Neural progenitor cell (in vitro differentiated cells): Measurements from ENCODE around the gene PAPLN. TPM values are rescaled to one million over a fixed set of nuclear protein-coding genes. Genes with fewer than 3 reads are reported as not detected.
"Not testable (repeated sequence)": the region's sequence is repeated elsewhere in the genome, so short reads cannot be mapped to it uniquely, and the experiment has no call there.

Experiments
- DNase-seq: peaks from one replicate; pipeline ENCODE4 v3.0.0-alpha.2; 2016; ENCODE audit warnings: low spot score
- H2AFZ ChIP-seq: fragments of 200-600 bp; sonication (generic); replicated peaks from 2 replicates; pipeline ENCODE4 v1.6.1; 2016; ENCODE audit warnings: antibody characterized with exemption
- H3F3A ChIP-seq: fragments of 200-600 bp; sonication (generic); 2 replicates; pipeline ENCODE4 v1.6.1; 2016; ENCODE audit warnings: antibody characterized with exemption, low read depth
- H3K27ac ChIP-seq: fragments of 200-600 bp; sonication (generic); 2 replicates; pipeline ENCODE4 v1.5.1; 2016; ENCODE audit warnings: mild to moderate bottlenecking
- H3K27me3 ChIP-seq: fragments of 200-600 bp; sonication (generic); 2 replicates; pipeline ENCODE4 v1.6.1; 2016; ENCODE audit warnings: mild to moderate bottlenecking, moderate library complexity
- H3K36me3 ChIP-seq: fragments of 200-600 bp; sonication (generic); 2 replicates; pipeline ENCODE4 v1.5.1; 2016
- H3K4me1 ChIP-seq: fragments of 200-600 bp; sonication (generic); 2 replicates; pipeline ENCODE4 v1.6.1; 2016; ENCODE audit warnings: mixed run types
- H3K4me2 ChIP-seq: fragments of 200-600 bp; sonication (generic); 2 replicates; pipeline ENCODE4 v1.6.1; 2016
- H3K4me3 ChIP-seq: fragments of 200-600 bp; sonication (generic); 2 replicates; pipeline ENCODE4 v1.5.1; 2016
- H3K79me2 ChIP-seq: fragments of 200-600 bp; sonication (generic); 2 replicates; pipeline ENCODE4 v1.6.1; 2016; ENCODE audit warnings: low read depth
- H3K9ac ChIP-seq: fragments of 200-600 bp; sonication (generic); 2 replicates; pipeline ENCODE4 v1.6.1; 2016
- H3K9me3 ChIP-seq: fragments of 200-600 bp; sonication (generic); 2 replicates; pipeline ENCODE4 v1.5.1; 2016; ENCODE audit warnings: low read depth
- H4K20me1 ChIP-seq: fragments of 200-600 bp; sonication (generic); 2 replicates; pipeline ENCODE4 v1.6.1; 2016; ENCODE audit warnings: low read depth
- H3K27ac Mint-ChIP-seq: 3 replicates; pipeline ENCODE4 v1.8.0; 2021; ENCODE audit warnings: mixed read lengths
- H3K27me3 Mint-ChIP-seq: 2 replicates; pipeline ENCODE4 v1.8.0; 2022; ENCODE audit warnings: low read depth, mild to moderate bottlenecking, inconsistent platforms, moderate library complexity, mixed read lengths; ENCODE audit not compliant: insufficient read depth
- H3K36me3 Mint-ChIP-seq: 3 replicates; pipeline ENCODE4 v1.8.0; 2021; ENCODE audit warnings: mixed read lengths
- H3K4me1 Mint-ChIP-seq: 3 replicates; pipeline ENCODE4 v1.8.0; 2021; ENCODE audit warnings: mixed read lengths
- H3K4me3 Mint-ChIP-seq: 3 replicates; pipeline ENCODE4 v1.8.0; 2021; ENCODE audit warnings: mild to moderate bottlenecking, moderate library complexity, mixed read lengths
- H3K9me3 Mint-ChIP-seq: 3 replicates; pipeline ENCODE4 v1.8.0; 2020; ENCODE audit warnings: mixed read lengths
- EZH2 ChIP-seq: fragments of 200-600 bp; sonication (generic); IDR thresholded peaks from 2 replicates; pipeline ENCODE4 v1.6.1; 2017; ENCODE audit warnings: antibody characterized with exemption, mild to moderate bottlenecking, moderate library complexity
- EZH2phosphoT487 ChIP-seq: fragments of 200-600 bp; sonication (generic); IDR thresholded peaks from 2 replicates; pipeline ENCODE4 v1.6.1; 2017; ENCODE audit warnings: antibody characterized with exemption
- total RNA-seq: library from RNA; depleted of rRNA; stranded (reverse); fragments of >200 nt; gene quantifications from 2 replicates; pipeline ENCODE4 v1.2.3, GENCODE V29; 2015; ENCODE audit warnings: low replicate concordance
- TF ChIP-seq, protein P1 (sequence below): fragments of 200-600 bp; sonication (generic); IDR thresholded peaks from 2 replicates; pipeline ENCODE4 v1.5.1; 2017; ENCODE audit warnings: antibody characterized with exemption, mild to moderate bottlenecking

PAPLN gene
- total RNA-seq, 1 donor from 2014 or later, result 17.3 TPM

DNA sequence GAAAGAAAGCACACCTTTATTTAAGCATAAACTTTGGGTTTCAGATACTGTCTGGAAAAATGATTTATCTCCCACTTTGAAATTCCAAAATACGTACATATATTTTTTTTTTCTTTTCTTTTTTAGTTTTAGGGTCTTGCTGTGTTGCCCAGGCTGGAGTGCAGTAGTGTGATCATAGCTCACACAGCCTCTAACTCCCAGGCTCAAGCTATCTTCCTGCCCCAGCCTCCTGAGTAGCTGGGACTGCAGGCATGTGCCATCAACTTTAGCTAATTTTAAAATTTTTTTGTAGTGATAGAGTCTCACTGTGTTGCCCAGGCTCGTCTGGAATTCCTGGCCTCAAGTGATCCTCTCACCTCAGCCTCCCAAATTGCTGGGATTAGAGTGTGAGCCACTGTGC, 45.9 kb upstream of the PAPLN start:
- no peaks in the 10 kb centered on the region for H4K20me1 ChIP-seq
- no peak overlapping the region for H3K27ac ChIP-seq
- H3K4me2 ChIP-seq, result no peak overlapping the region
- TF ChIP-seq EZH2phosphoT487, result no peak
- TF ChIP-seq, protein P1, sequence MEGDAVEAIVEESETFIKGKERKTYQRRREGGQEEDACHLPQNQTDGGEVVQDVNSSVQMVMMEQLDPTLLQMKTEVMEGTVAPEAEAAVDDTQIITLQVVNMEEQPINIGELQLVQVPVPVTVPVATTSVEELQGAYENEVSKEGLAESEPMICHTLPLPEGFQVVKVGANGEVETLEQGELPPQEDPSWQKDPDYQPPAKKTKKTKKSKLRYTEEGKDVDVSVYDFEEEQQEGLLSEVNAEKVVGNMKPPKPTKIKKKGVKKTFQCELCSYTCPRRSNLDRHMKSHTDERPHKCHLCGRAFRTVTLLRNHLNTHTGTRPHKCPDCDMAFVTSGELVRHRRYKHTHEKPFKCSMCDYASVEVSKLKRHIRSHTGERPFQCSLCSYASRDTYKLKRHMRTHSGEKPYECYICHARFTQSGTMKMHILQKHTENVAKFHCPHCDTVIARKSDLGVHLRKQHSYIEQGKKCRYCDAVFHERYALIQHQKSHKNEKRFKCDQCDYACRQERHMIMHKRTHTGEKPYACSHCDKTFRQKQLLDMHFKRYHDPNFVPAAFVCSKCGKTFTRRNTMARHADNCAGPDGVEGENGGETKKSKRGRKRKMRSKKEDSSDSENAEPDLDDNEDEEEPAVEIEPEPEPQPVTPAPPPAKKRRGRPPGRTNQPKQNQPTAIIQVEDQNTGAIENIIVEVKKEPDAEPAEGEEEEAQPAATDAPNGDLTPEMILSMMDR, result no peak
- no peak for TF ChIP-seq EZH2
- H2AFZ ChIP-seq, result no peak overlapping the region
- H3K4me1 Mint-ChIP-seq, result no peaks in the 10 kb centered on the region
- H3K79me2 ChIP-seq, result no peaks in the 10 kb centered on the region
- H3K4me1 ChIP-seq, result no peaks in the 10 kb centered on the region
- no peaks in the 10 kb centered on the region for H3K9me3 Mint-ChIP-seq
- H3K27ac Mint-ChIP-seq, result no peak overlapping the region
- H3K36me3 Mint-ChIP-seq, result peaks cover 27% of the 10 kb centered on the region
- no peak overlapping the region for H3K4me3 Mint-ChIP-seq
- no peaks in the 10 kb centered on the region for H3K9me3 ChIP-seq
- DNase-seq, result no peak
- no peak overlapping the region for H3K9ac ChIP-seq
- no peaks in the 10 kb centered on the region for H3K27me3 Mint-ChIP-seq
- peaks cover 19% of the 10 kb centered on the region for H3K36me3 ChIP-seq
- no peak overlapping the region for H3K4me3 ChIP-seq
- H3K27me3 ChIP-seq, result no peaks in the 10 kb centered on the region
- H3F3A ChIP-seq, result no peaks in the 10 kb centered on the region

DNA sequence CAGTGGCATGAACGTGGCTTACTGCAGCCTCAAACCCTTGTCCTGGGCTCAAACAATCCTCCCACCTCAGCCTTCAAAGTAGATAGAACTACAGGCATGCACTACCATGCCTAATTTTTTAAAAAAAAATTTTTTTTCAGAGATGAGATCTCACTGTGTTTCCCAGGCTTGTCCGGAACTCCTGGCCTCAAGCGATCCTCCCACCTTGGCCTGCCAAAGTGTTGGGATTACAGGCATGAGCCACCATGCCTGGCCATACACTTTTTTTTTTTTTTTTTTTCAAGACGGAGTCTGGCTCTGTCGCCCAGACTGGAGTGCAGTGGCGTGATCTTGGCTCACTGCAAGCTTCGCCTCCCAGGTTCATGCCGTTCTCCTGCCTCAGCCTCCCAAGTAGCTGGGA, 43.0 kb upstream of the PAPLN start:
- peaks cover 38% of the 10 kb centered on the region for H3K36me3 Mint-ChIP-seq
- not testable (repeated sequence) for H3K4me1 ChIP-seq, H3K27me3 ChIP-seq, H3K79me2 ChIP-seq, H3K9me3 Mint-ChIP-seq, H3K27ac ChIP-seq, H3K4me2 ChIP-seq, H3K27ac Mint-ChIP-seq, H3F3A ChIP-seq, H3K4me3 Mint-ChIP-seq, H4K20me1 ChIP-seq, H3K9ac ChIP-seq, H3K27me3 Mint-ChIP-seq, DNase-seq, H3K4me3 ChIP-seq, H3K4me1 Mint-ChIP-seq, H3K9me3 ChIP-seq, H2AFZ ChIP-seq
- peaks cover 19% of the 10 kb centered on the region for H3K36me3 ChIP-seq

DNA sequence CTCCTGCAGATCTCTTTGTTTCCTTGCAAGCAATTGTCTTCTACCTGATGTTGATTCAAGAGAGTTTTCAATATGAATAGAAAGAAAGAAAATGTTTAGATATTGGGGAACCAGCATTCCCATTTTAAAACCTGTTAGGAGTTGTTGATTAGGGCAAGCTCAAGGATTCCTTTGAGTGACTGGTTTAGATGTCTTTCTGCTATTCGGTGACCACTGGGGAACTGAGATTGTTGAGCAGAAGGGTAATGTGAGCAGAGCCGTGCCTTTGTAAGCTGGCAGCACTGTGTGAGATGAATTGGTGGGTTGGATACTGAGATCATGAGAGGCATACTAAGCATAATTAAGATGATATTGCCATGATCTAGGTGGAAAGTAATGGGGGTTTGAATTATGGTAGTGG, 39.1 kb upstream of the PAPLN start:
- Mint-ChIP-seq H3K27ac (peak overlapping the region; percentile 5), H3K4me3 (no peak overlapping the region), H3K9me3 (no peaks in the 10 kb centered on the region), H3K36me3 (peaks cover 45% of the 10 kb centered on the region), H3K27me3 (no peaks in the 10 kb centered on the region), H3K4me1 (no peaks in the 10 kb centered on the region)
- DNase-seq, result no peak
- TF ChIP-seq, protein P1, result no peak
- TF ChIP-seq EZH2 (no peak), EZH2phosphoT487 (no peak)
- Histone ChIP-seq H3K9ac (no peak overlapping the region), H3K4me1 (no peaks in the 10 kb centered on the region), H3K27me3 (no peaks in the 10 kb centered on the region), H2AFZ (no peak overlapping the region), H3K4me2 (no peak overlapping the region), H3K4me3 (no peak overlapping the region), H3K79me2 (no peaks in the 10 kb centered on the region), H4K20me1 (no peaks in the 10 kb centered on the region), H3K36me3 (peaks cover 3% of the 10 kb centered on the region), H3F3A (no peaks in the 10 kb centered on the region), H3K9me3 (no peaks in the 10 kb centered on the region), H3K27ac (no peak overlapping the region)

DNA sequence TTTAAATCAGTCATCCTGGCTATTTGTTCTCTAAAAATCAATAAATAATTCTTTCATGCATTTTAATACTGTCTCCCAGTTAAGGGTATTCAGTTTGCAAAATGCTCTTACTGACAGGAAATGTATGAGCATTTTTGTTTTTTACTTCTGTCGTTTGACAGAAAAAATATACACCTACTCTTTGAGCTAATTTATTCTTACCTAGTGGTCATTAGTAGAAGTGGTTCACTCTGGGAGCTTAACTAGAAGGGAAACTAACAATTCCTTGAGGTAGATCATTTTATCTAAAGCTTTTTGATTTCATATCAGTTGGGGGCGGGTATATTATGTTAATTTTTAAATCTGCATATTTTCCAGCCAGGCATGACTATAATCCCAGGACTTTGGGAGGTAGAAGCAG, 33.8 kb upstream of the PAPLN start:
- H3K9ac ChIP-seq, result no peak overlapping the region
- Mint-ChIP-seq H3K4me3 (no peak overlapping the region), H3K27me3 (no peaks in the 10 kb centered on the region), H3K27ac (no peak overlapping the region), H3K4me1 (no peaks in the 10 kb centered on the region), H3K9me3 (no peaks in the 10 kb centered on the region), H3K36me3 (peaks cover 42% of the 10 kb centered on the region)
- peaks cover 7% of the 10 kb centered on the region for H3K36me3 ChIP-seq
- H2AFZ ChIP-seq, result no peak overlapping the region
- no peaks in the 10 kb centered on the region for H3F3A ChIP-seq
- H3K27ac ChIP-seq, result no peak overlapping the region
- no peaks in the 10 kb centered on the region for H3K4me1 ChIP-seq
- no peak overlapping the region for H3K4me3 ChIP-seq
- no peaks in the 10 kb centered on the region for H3K27me3 ChIP-seq
- no peak overlapping the region for H3K4me2 ChIP-seq
- H3K79me2 ChIP-seq, result no peaks in the 10 kb centered on the region
- no peak for DNase-seq
- no peaks in the 10 kb centered on the region for H4K20me1 ChIP-seq
- TF ChIP-seq, protein P1, result no peak
- TF ChIP-seq EZH2phosphoT487 (no peak), EZH2 (no peak)
- no peaks in the 10 kb centered on the region for H3K9me3 ChIP-seq
